Fibroblast of lung (primary cell): ENCODE data around the gene ERCC2. TPM values are rescaled to one million over a fixed set of nuclear protein-coding genes. Genes with fewer than 3 reads are reported as not detected.

Experiments
- DNase-seq, 2 donors: peaks; one replicate each; pipeline versions ENCODE4 v3.0.0 to v3.0.0-alpha.2; 2010; ENCODE audit warnings: low read depth in 2 of 2
- H2AFZ ChIP-seq: 2 replicates; pipeline ENCODE4 v1.5.1; 2012; ENCODE audit warnings: low read length, control low read depth, inconsistent platforms
- H3K27ac ChIP-seq: 2 replicates; pipeline ENCODE4 v1.5.1; 2011; ENCODE audit warnings: low read length, control low read depth; ENCODE audit not compliant: insufficient read depth
- H3K27me3 ChIP-seq: 2 replicates; pipeline ENCODE4 v1.5.1; 2011; ENCODE audit warnings: mild to moderate bottlenecking, low read length; ENCODE audit not compliant: control insufficient read depth, insufficient read depth
- H3K36me3 ChIP-seq: 2 replicates; pipeline ENCODE4 v1.5.1; 2011; ENCODE audit warnings: low read length; ENCODE audit not compliant: control insufficient read depth, insufficient read depth
- H3K4me1 ChIP-seq: 2 replicates; pipeline ENCODE4 v1.5.1; 2011; ENCODE audit warnings: low read length; ENCODE audit not compliant: control insufficient read depth, insufficient read depth; ENCODE audit errors: extremely low read depth
- H3K4me2 ChIP-seq: 2 replicates; pipeline ENCODE4 v1.5.1; 2011; ENCODE audit warnings: low read length, control low read depth; ENCODE audit not compliant: insufficient read depth; ENCODE audit errors: extremely low read depth
- H3K4me3 ChIP-seq, 4 experiments: fragments of 200-600 bp in 1 of 4; sonication (generic) in 1 of 4; replicated peaks in 1 of 4; 2 replicates each; pipeline ENCODE4 v1.5.1; 2011 to 2016; ENCODE audit warnings: low read length in 4 of 4, low read depth in 3 of 4, mild to moderate bottlenecking in 3 of 4, control low read depth in 2 of 4, inconsistent platforms in 1 of 4, mixed read lengths in 1 of 4; ENCODE audit not compliant: insufficient read depth in 1 of 4; ENCODE audit errors: control extremely low read depth in 1 of 4
- H3K79me2 ChIP-seq: 2 replicates; pipeline ENCODE4 v1.5.1; 2012; ENCODE audit warnings: mild to moderate bottlenecking, low read length, inconsistent platforms; ENCODE audit not compliant: control insufficient read depth, insufficient read depth
- H3K9ac ChIP-seq: 2 replicates; pipeline ENCODE4 v1.5.1; 2011; ENCODE audit warnings: mild to moderate bottlenecking, low read length, control low read depth; ENCODE audit not compliant: insufficient read depth
- H3K9me3 ChIP-seq: 2 replicates; pipeline ENCODE4 v1.5.1; 2012; ENCODE audit warnings: low read depth, low read length; ENCODE audit not compliant: control insufficient read depth, insufficient read depth
- H4K20me1 ChIP-seq: 2 replicates; pipeline ENCODE4 v1.5.1; 2011; ENCODE audit warnings: low read length; ENCODE audit not compliant: control insufficient read depth, insufficient read depth; ENCODE audit errors: extremely low read depth
- EZH2 ChIP-seq: IDR thresholded peaks from 2 replicates; pipeline ENCODE4 v1.5.1; 2012; ENCODE audit warnings: low read length, control low read depth, mild to moderate bottlenecking; ENCODE audit errors: missing control alignments
- polyA plus RNA-seq, 2 donors: library from polyadenylated mRNA; depleted of rRNA in 1 of 2; stranded (reverse) in 1 of 2; unstranded in 1 of 2; fragments of >200 nt; gene quantifications; 2 replicates each; pipeline ENCODE4 v1.2.1, GENCODE V29; 2011 to 2012; ENCODE audit warnings: missing spikeins in 1 of 2
- total RNA-seq: library from RNA; depleted of rRNA; stranded (reverse); fragments of >200 nt; gene quantifications from 2 replicates; pipeline ENCODE4 v1.2.1, GENCODE V29; 2014
- TF ChIP-seq, protein P1 (sequence below), 2 donors: IDR thresholded peaks in 1 of 2; conservative IDR thresholded peaks in 1 of 2; 1 replicate in 1 of 2; 2 replicates in 1 of 2; pipeline ENCODE4 v1.5.1; 2011 to 2012; ENCODE audit warnings: low read length in 2 of 2, control low read depth in 1 of 2, inconsistent platforms in 1 of 2, low read depth in 1 of 2, mild to moderate bottlenecking in 1 of 2

The ERCC2 gene
- total and polyA plus RNA-seq, 2 donors (not counting 1 experiment from before 2014, with no cell fraction given): 21.6 to 57.1 TPM

DNA sequence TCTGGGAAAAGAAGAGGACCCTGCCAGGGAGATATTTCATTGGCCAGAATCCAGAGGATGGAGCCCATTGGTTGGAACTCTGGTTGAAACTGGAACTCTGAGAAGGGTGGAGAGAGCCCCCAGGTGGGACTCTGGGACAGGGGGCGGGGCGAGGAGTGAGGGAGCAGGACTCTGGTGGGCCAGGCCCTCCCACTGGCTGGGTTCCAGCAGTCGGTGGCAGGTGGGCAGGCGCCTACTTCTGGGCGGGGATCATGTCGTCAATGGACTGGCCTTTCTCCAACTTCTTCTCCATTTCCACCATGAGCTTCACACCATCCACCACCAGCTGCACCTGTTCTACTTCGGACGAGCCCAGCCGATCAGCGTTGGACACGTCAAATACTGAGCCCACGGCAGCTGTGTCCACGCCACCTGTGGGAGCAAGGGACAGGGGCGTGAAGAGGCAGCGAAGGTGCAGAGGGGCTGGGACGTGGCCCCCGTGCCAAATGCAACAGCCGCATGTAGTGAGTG is 63.8 kb downstream of the ERCC2 start:
- TF ChIP-seq, protein P1, sequence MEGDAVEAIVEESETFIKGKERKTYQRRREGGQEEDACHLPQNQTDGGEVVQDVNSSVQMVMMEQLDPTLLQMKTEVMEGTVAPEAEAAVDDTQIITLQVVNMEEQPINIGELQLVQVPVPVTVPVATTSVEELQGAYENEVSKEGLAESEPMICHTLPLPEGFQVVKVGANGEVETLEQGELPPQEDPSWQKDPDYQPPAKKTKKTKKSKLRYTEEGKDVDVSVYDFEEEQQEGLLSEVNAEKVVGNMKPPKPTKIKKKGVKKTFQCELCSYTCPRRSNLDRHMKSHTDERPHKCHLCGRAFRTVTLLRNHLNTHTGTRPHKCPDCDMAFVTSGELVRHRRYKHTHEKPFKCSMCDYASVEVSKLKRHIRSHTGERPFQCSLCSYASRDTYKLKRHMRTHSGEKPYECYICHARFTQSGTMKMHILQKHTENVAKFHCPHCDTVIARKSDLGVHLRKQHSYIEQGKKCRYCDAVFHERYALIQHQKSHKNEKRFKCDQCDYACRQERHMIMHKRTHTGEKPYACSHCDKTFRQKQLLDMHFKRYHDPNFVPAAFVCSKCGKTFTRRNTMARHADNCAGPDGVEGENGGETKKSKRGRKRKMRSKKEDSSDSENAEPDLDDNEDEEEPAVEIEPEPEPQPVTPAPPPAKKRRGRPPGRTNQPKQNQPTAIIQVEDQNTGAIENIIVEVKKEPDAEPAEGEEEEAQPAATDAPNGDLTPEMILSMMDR (conservative IDR thresholded peaks at IDR 0.05 in 1 of 2, IDR thresholded peaks at IDR 0.05 in 1 of 2; ENCODE audit: low read depth in 1 of 2, low read length in 2 of 2): no peak
- TF ChIP-seq EZH2: no peak

DNA sequence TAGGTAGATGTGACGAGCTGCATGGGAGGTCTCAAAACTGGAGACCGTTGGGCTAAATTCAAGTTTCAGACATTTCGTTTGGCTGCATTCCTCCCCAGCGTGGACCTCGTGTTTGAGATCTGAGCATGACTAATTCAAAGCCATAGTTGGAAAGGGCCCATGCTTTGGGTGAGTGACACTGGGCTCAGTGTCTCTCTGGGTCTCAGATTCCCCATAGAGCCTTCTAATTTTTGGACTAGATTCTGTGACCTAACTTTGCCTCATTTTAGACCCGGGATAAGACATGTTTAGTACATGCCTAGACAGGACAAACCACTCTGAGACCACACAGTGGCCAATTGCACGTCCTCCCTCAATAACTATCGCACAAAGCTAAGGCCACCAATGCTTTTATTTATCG is 64.3 kb downstream of the ERCC2 start:
- Histone ChIP-seq H4K20me1 (no peaks in the 10 kb centered on the region), H3K79me2 (no peaks in the 10 kb centered on the region), H2AFZ (no peak overlapping the region), H3K4me3 (no peak overlapping the region), H3K4me1 (no peaks in the 10 kb centered on the region), H3K36me3 (no peaks in the 10 kb centered on the region), H3K27me3 (no peaks in the 10 kb centered on the region), H3K9me3 (no peaks in the 10 kb centered on the region), H3K27ac (no peak overlapping the region), H3K9ac (no peak overlapping the region), H3K4me2 (no peak overlapping the region)
- no peak for TF ChIP-seq EZH2
- TF ChIP-seq, protein P1 (conservative IDR thresholded peaks at IDR 0.05 in 1 of 2, IDR thresholded peaks at IDR 0.05 in 1 of 2; ENCODE audit: low read depth in 1 of 2, low read length in 2 of 2): no peak
- DNase-seq: peak in 1 of 2 donors; percentile 14

More for the DNA sequence above, 63.8 kb downstream of the ERCC2 start:
- H3K36me3 ChIP-seq: no peaks in the 10 kb centered on the region
- H3K4me3 ChIP-seq: no peak overlapping the region
- no peaks in the 10 kb centered on the region for H3K79me2 ChIP-seq
- no peak overlapping the region for H3K9ac ChIP-seq
- H3K4me1 ChIP-seq: no peaks in the 10 kb centered on the region
- H2AFZ ChIP-seq: no peak overlapping the region
- no peak overlapping the region for H3K4me2 ChIP-seq
- H3K9me3 ChIP-seq: no peaks in the 10 kb centered on the region
- H4K20me1 ChIP-seq: no peaks in the 10 kb centered on the region
- DNase-seq: no peak
- H3K27me3 ChIP-seq: no peaks in the 10 kb centered on the region
- no peak overlapping the region for H3K27ac ChIP-seq

DNA sequence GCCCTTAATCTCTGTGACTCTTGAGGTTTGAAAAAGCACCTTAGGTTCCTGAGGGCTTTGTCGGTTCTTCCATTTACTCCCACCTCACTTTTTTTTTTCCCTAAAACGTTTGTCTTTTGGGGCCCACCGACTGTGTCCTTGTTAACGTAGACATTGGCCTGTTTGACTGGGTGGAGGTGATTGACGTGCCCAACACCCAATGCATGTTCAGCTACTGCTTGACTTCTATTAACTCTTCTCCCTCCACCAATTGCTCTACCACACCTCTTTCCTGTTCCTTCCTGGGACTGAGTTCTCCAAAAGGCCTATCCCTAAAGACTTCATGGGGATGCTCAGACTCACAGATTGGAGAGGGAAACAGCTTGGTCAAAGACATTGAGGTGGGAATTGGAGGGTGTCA is 65.0 kb downstream of the ERCC2 start:
- H3K4me2 ChIP-seq: no peak overlapping the region
- H2AFZ ChIP-seq: no peak overlapping the region
- no peaks in the 10 kb centered on the region for H3K9me3 ChIP-seq
- DNase-seq: peak; percentile 25 to 47
- no peaks in the 10 kb centered on the region for H3K36me3 ChIP-seq
- H3K27ac ChIP-seq: no peak overlapping the region
- no peak overlapping the region for H3K4me3 ChIP-seq
- H4K20me1 ChIP-seq: no peaks in the 10 kb centered on the region
- TF ChIP-seq, protein P1 (conservative IDR thresholded peaks at IDR 0.05 in 1 of 2, IDR thresholded peaks at IDR 0.05 in 1 of 2; ENCODE audit: low read depth in 1 of 2, low read length in 2 of 2): no peak
- no peak for TF ChIP-seq EZH2
- H3K9ac ChIP-seq: no peak overlapping the region
- H3K27me3 ChIP-seq: no peaks in the 10 kb centered on the region
- H3K79me2 ChIP-seq: no peaks in the 10 kb centered on the region
- no peaks in the 10 kb centered on the region for H3K4me1 ChIP-seq
